Measurements from ENCODE around the gene GPC4. TPM values are rescaled to one million over a fixed set of nuclear protein-coding genes. Genes with fewer than 3 reads are reported as not detected.

GPC4 gene
- total and polyA plus RNA-seq, 2 donors (not counting 3 experiments of a cell fraction or from before 2014, with no cell fraction given): 0.20 TPM; not detected in 1

DNA sequence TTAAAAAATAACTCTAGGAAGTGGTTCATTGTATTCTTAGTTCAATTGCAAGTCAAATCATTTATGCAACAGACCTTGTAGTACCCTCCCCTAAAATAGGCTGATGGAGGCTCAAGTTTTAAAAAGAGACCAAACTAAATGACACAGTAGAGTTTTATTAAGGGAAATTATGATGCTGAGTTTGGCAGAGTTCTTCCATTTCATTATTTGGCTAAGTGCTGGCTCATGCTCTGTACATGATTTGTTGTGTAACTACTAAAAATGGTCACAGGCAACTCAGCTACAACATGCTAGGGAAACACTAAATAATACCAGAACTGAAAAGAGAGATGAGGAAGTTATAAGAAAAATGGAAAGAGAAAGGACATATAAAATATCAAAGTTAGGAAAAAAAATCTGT lies 101.0 kb downstream of the GPC4 start:
- H4K20me1 ChIP-seq (replicated peaks; ENCODE audit: control insufficient read depth, extremely low read depth, insufficient read depth, low read length): no peaks in the 10 kb centered on the region
- H3K27me3 ChIP-seq (ENCODE audit: control insufficient read depth in 2 of 2, insufficient read depth in 2 of 2, low read length in 2 of 2): no peaks in the 10 kb centered on the region
- no peak overlapping the region for H3K4me2 ChIP-seq (ENCODE audit: insufficient read depth, low read length)
- no peak overlapping the region for H3K9ac ChIP-seq (replicated peaks; ENCODE audit: extremely low read depth, insufficient read depth, low read length)
- no peaks in the 10 kb centered on the region for H3K79me2 ChIP-seq (ENCODE audit: control insufficient read depth, insufficient read depth, low read length)
- no peaks in the 10 kb centered on the region for H3K9me3 ChIP-seq (replicated peaks; ENCODE audit: control insufficient read depth, insufficient read depth, low read length)
- TF ChIP-seq JUN (IDR thresholded peaks at IDR 0.05; ENCODE audit: borderline replicate concordance, insufficient read depth, insufficient read length, low read depth) (no peak), GATA2 (IDR thresholded peaks at IDR 0.05; ENCODE audit: insufficient read depth, insufficient read length, low read depth, low read length) (no peak), MYC (IDR thresholded peaks at IDR 0.05; ENCODE audit: low read depth, low read length) (no peak), POLR2AphosphoS5 (IDR thresholded peaks at IDR 0.05; ENCODE audit: insufficient read depth, low read depth, low read length) (no peak), POLR2A (IDR thresholded peaks at IDR 0.05; ENCODE audit: low read depth, low read length) (no peak), EZH2 (IDR thresholded peaks at IDR 0.05; ENCODE audit: borderline replicate concordance, low read depth, low read length, severe bottlenecking) (no peak), FOS (IDR thresholded peaks at IDR 0.05; ENCODE audit: borderline replicate concordance, insufficient read depth, low read length) (no peak)
- TF ChIP-seq, protein P1, sequence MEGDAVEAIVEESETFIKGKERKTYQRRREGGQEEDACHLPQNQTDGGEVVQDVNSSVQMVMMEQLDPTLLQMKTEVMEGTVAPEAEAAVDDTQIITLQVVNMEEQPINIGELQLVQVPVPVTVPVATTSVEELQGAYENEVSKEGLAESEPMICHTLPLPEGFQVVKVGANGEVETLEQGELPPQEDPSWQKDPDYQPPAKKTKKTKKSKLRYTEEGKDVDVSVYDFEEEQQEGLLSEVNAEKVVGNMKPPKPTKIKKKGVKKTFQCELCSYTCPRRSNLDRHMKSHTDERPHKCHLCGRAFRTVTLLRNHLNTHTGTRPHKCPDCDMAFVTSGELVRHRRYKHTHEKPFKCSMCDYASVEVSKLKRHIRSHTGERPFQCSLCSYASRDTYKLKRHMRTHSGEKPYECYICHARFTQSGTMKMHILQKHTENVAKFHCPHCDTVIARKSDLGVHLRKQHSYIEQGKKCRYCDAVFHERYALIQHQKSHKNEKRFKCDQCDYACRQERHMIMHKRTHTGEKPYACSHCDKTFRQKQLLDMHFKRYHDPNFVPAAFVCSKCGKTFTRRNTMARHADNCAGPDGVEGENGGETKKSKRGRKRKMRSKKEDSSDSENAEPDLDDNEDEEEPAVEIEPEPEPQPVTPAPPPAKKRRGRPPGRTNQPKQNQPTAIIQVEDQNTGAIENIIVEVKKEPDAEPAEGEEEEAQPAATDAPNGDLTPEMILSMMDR (IDR thresholded peaks at IDR 0.05; ENCODE audit: extremely low read depth in 1 of 2, insufficient read depth in 1 of 2, low read depth in 1 of 2, low read length in 2 of 2): no peak
- TF ChIP-seq, protein P2, sequence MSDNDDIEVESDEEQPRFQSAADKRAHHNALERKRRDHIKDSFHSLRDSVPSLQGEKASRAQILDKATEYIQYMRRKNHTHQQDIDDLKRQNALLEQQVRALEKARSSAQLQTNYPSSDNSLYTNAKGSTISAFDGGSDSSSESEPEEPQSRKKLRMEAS (IDR thresholded peaks at IDR 0.05; ENCODE audit: insufficient read depth, insufficient read length): no peak
- FAIRE-seq: no peak
- ChIA-PET CTCF (no interaction called here), POLR2A (no interaction called here)
- H3K4me1 ChIP-seq (ENCODE audit: control insufficient read depth, extremely low read depth, insufficient read depth, low read length): no peaks in the 10 kb centered on the region
- no peak for DNase-seq (ENCODE audit: low read depth, low spot score)
- no peak overlapping the region for H2AFZ ChIP-seq (ENCODE audit: low read depth, low read length)
- H3K27ac ChIP-seq (ENCODE audit: insufficient read depth, low read depth, low read length): no peak overlapping the region
- intact Hi-C loops (cut with micrococcal nuclease): no loop called here
- H3K36me3 ChIP-seq (ENCODE audit: control insufficient read depth in 2 of 2, extremely low read depth in 1 of 2, insufficient read depth in 2 of 2, low read length in 2 of 2): no peaks in the 10 kb centered on the region
- dilution Hi-C loops (cut with MboI; ENCODE audit: extremely low pct_ligation_motif_present, low sequenced_read_pairs): no loop called here
- BruUV-seq (replicated peaks): no TSS peak
- H3K4me3 ChIP-seq (replicated peaks in 1 of 3; ENCODE audit: insufficient read depth in 1 of 3, low read depth in 1 of 3, low read length in 3 of 3): no peak overlapping the region
- no peaks in the 10 kb centered on the region for H3K9me1 ChIP-seq (replicated peaks; ENCODE audit: control insufficient read depth, extremely low read depth, insufficient read depth, low read length)

Data from endothelial cell of umbilical vein (primary cell).